ENCODE measurements around the gene ARHGEF4. TPM values are rescaled to one million over a fixed set of nuclear protein-coding genes. Genes with fewer than 3 reads are reported as not detected.

Gene ARHGEF4
- total RNA-seq, 1 experiment from 2014 or later, result 26.6 TPM

DNA sequence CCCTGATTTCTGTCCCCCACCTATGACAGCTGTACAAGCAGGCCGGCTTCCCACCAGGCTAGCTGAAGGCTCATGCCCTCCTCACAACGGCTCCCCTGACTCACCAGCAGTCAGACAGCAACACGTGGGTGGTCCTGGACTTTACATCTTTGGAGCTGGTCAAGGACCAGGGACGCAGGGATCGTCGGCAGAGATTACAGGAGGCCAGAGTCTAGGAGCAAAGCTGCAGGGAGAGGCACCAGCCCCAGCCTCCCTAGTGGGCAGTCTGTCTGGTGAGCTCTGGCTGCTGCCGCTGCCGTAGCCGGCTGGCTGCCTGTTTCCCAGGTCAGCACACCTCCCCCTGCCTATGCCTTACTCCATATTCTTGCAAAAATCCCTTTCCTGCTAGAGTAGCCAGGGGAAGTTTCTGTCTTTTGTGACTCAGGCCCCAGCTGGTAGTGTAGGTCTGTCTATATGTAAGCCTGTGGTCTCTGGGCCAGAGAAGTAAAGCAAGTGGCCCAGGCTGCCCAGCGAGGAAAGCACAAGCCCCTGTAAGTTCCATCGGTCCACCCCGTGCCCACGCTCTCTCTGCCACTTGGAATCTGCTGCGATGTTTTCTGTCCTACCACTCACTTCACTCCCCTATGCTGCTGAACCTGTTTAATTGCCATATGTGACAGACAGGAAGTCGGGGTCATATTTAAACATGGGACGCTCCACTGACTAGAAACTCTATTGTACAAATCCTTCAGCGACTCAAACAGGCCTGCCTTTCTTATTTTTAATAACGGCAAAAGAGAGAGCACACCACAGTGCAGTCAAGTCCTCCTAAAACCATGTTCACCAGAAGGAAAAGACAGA, 2.4 kb upstream of the ARHGEF4 start:
- BruUV-seq (replicated peaks), result no TSS peak
- POLR2A ChIA-PET, result no interaction called here
- DNase-seq (ENCODE audit: low read depth, low spot score), result no peak
- Histone ChIP-seq H3K4me3 (replicated peaks in 1 of 2; ENCODE audit: low read depth in 1 of 2, low read length in 2 of 2) (no peak overlapping the region), H3K36me3 (ENCODE audit: control insufficient read depth in 1 of 2, insufficient read depth in 2 of 2, low read length in 2 of 2) (no peaks in the 10 kb centered on the region), H2AFZ (ENCODE audit: low read depth, low read length, poor library complexity, severe bottlenecking) (no peak overlapping the region), H3K4me1 (ENCODE audit: control insufficient read depth in 1 of 2, insufficient read depth in 2 of 2, low read length in 2 of 2) (peaks cover 12 to 16% of the 10 kb centered on the region in 2 experiments; a peak in 3 of 4 replicates), H3K27ac (ENCODE audit: low read depth, low read length) (no peak overlapping the region), H3K9me3 (ENCODE audit: control insufficient read depth in 1 of 2, insufficient read depth in 1 of 2, low read depth in 1 of 2, low read length in 2 of 2) (no peaks in the 10 kb centered on the region), H3K79me2 (ENCODE audit: insufficient read depth, low read length) (peaks cover 16% of the 10 kb centered on the region; the same call in 1 of the 2 replicates), H3K9ac (ENCODE audit: low read length) (no peak overlapping the region), H3K9me2 (ENCODE audit: insufficient read depth) (no peaks in the 10 kb centered on the region), H4K20me1 (ENCODE audit: insufficient read depth) (no peaks in the 10 kb centered on the region), H3K27me3 (ENCODE audit: insufficient read depth, low read length) (no peaks in the 10 kb centered on the region), H3K4me2 (ENCODE audit: low read length) (no peak overlapping the region)
- TF ChIP-seq EGR1 (IDR thresholded peaks at IDR 0.05; ENCODE audit: low read depth) (no peak), SP1 (IDR thresholded peaks at IDR 0.05; ENCODE audit: low read depth) (no peak), POLR2A (IDR thresholded peaks at IDR 0.05; ENCODE audit: borderline replicate concordance, extremely low read depth, insufficient read depth, insufficient read length) (no peak), ELF1 (IDR thresholded peaks at IDR 0.05; ENCODE audit: borderline replicate concordance, low read depth) (no peak), ZNF274 (IDR thresholded peaks at IDR 0.05; ENCODE audit: low read depth, low read length) (no peak), YY1 (IDR thresholded peaks at IDR 0.05; ENCODE audit: extremely low read depth, insufficient replicate concordance, low read depth, low read length) (no peak)
- TF ChIP-seq, protein P1, sequence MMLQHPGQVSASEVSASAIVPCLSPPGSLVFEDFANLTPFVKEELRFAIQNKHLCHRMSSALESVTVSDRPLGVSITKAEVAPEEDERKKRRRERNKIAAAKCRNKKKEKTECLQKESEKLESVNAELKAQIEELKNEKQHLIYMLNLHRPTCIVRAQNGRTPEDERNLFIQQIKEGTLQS (IDR thresholded peaks at IDR 0.05), result no peak
- TF ChIP-seq, protein P2, sequence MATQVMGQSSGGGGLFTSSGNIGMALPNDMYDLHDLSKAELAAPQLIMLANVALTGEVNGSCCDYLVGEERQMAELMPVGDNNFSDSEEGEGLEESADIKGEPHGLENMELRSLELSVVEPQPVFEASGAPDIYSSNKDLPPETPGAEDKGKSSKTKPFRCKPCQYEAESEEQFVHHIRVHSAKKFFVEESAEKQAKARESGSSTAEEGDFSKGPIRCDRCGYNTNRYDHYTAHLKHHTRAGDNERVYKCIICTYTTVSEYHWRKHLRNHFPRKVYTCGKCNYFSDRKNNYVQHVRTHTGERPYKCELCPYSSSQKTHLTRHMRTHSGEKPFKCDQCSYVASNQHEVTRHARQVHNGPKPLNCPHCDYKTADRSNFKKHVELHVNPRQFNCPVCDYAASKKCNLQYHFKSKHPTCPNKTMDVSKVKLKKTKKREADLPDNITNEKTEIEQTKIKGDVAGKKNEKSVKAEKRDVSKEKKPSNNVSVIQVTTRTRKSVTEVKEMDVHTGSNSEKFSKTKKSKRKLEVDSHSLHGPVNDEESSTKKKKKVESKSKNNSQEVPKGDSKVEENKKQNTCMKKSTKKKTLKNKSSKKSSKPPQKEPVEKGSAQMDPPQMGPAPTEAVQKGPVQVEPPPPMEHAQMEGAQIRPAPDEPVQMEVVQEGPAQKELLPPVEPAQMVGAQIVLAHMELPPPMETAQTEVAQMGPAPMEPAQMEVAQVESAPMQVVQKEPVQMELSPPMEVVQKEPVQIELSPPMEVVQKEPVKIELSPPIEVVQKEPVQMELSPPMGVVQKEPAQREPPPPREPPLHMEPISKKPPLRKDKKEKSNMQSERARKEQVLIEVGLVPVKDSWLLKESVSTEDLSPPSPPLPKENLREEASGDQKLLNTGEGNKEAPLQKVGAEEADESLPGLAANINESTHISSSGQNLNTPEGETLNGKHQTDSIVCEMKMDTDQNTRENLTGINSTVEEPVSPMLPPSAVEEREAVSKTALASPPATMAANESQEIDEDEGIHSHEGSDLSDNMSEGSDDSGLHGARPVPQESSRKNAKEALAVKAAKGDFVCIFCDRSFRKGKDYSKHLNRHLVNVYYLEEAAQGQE (IDR thresholded peaks at IDR 0.05; ENCODE audit: low read depth), result no peak
- CTCF ChIA-PET, result no interaction called here
- RAD21 ChIA-PET (ENCODE audit: low non-redundant PET in 1 of 2, low total read pairs in 2 of 2, uncharacterized antibody in 2 of 2, unreplicated experiment in 2 of 2), result no interaction called here
- no peak for ATAC-seq
- intact Hi-C loops (cut with micrococcal nuclease), result no loop called here

Data from HCT116 (cell line).